GM13977 (cell line): ENCODE measurements around the gene PGAP6.

Experiments used
- DNase-seq: peaks from one replicate; pipeline ENCODE4 v3.0.0; 2012; ENCODE audit warnings: low spot score
- CTCF ChIP-seq: IDR thresholded peaks from 2 replicates; pipeline ENCODE4 v1.5.1; 2012; ENCODE audit warnings: mild to moderate bottlenecking, control low read depth; ENCODE audit not compliant: insufficient read depth; ENCODE audit errors: extremely low read depth, missing control alignments
- in situ Hi-C: fragments of 300-500 bp; cut with MboI; formaldehyde crosslinking; loops from one replicate; pipeline ENCODE4 v1.12.0; 2022; ENCODE audit warnings: low sequenced_read_pairs, low pct_unique_long_range_greater_than_20kb, mixed read lengths, inconsistent platforms; ENCODE audit not compliant: unreplicated experiment

Gene PGAP6

GRCh38 chr16:373020-373598 is 8.7 kb downstream of the PGAP6 start:
- in situ Hi-C loops, result no loop called here
- no peak for DNase-seq
- TF ChIP-seq CTCF, result no peak

GRCh38 chr16:372302-372983 is 9.3 kb downstream of the PGAP6 start:
- in situ Hi-C loops, result no loop called here
- TF ChIP-seq CTCF, result no peak
- no peak for DNase-seq

- in situ Hi-C loops, result no loop called here
- DNase-seq, result no peak
These were observed 10.1 kb downstream of the PGAP6 start for GRCh38 chr16:371515-372301.

GRCh38 chr16:370979-371514 is 10.7 kb downstream of the PGAP6 start:
- in situ Hi-C loops, result no loop called here

More at GRCh38 chr16:371515-372301, 10.1 kb downstream of the PGAP6 start:
- no peak for TF ChIP-seq CTCF

GRCh38 chr16:370443-370842 is 11.3 kb downstream of the PGAP6 start, which contains the start of gene MRPL28:
TSS of gene MRPL28 (minus strand) at chr16:370538. CDS start at chr16:370218, 320 bp downstream.
- DNase-seq, result peak; percentile 99
- no peak for TF ChIP-seq CTCF
- in situ Hi-C loops, result no loop called here

More at GRCh38 chr16:370979-371514, 10.7 kb downstream of the PGAP6 start:
- DNase-seq, result no peak
- TF ChIP-seq CTCF, result no peak

- in situ Hi-C loops, result no loop called here
- no peak for DNase-seq
These were observed 11.8 kb downstream of the PGAP6 start for GRCh38 chr16:369866-370436.

More at GRCh38 chr16:369866-370436, 11.8 kb downstream of the PGAP6 start:
- TF ChIP-seq CTCF, result no peak
